ENCODE results near the gene UBE2M. TPM values are rescaled to one million over a fixed set of nuclear protein-coding genes. Genes with fewer than 3 reads are reported as not detected.
"Not testable (repeated sequence)": the region's sequence is repeated elsewhere in the genome, so short reads cannot be mapped to it uniquely, and the experiment has no call there.

The UBE2M gene
- total RNA-seq: 34.7 and 60.8 TPM in 2 replicates

DNA sequence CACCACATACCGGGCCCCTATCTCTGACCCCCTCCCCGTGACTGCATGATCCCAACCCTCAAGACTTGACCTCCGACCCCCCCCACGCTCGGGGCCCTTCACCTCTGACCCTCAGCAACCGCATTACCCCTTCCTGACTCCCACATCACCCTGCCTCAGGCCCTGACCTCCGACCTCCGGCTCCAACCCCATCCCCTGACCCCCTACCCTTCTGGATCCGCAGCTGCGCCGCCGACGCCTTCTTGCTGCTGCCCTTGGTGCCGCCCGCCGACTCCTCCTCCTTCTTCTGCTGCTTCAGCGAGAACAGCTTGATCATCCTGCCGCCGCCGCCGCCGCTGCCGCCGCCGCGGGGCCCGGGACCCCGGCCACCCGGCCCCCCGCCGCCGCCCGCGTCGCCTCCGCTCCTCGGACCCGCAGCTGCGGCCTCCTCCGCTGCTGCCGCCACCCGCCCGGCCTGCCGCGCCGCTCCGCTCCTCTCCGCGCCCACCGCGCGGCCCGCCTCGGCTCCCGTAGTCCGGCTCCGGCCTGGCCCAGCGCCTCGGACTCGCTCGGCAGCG is at the start of gene UBE2M:
Gene UBE2M, minus strand, starts transcription at position 546 of the 557 bp plus-strand sequence. Its CDS starts 230 bp downstream, at position 316.
- DNase-seq (ENCODE audit: extremely low read depth, low read depth, low spot score): no peak

DNA sequence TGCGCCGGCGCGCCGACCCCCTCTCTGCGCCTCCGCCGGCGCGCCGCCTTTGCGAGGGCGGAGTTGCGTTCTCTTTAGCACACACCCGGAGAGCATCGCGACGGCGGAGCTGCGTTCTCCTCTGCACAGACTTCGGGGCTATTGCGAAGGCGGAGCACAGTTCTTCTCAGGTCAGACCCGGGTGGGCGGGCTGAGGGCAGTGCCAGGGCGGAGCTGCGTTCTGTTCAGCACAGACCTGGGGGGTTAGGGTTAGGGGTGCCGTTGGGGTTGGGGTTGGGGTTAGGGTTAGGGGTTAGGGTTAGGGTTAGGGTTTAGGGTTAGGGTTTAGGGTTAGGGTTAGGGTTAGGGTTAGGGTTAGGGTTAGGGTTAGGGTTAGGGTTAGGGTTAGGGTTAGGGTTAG is 48.8 kb upstream of the UBE2M start:
- not testable (repeated sequence) for DNase-seq (ENCODE audit: extremely low read depth, low read depth, low spot score)

DNA sequence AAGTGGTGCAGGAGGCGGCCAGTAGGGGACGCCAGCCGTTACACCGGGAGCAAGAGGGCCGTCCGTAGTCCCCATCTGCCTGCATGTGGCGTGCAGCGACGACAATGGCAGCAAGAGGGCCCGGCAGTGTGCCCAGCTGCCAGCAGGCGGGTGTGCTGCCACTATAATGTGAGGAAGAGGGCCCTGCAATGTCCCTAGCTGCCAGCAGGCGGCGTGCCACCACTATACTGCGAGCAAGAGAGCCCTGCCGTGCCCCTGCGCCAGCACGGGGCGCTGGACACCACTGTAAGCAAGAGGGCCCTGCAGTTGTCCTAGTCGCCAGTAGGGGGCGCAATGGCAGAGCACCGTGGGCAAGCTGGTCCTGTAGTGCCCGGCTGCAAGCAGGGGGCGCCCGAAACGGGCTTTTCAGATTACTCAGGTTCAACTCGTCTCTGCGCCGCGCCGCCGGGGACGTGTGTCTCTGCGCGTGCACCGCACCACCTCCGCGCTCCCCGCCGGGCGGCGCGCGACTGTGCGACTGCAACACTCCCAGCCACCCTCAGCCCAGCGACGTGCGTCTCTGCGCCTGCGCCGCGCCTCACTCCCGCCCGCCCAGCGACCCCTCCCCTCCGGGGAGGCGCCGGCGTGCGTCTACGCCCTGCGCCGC is 48.0 kb upstream of the UBE2M start:
- not testable (repeated sequence) for DNase-seq (ENCODE audit: extremely low read depth, low read depth, low spot score)

DNA sequence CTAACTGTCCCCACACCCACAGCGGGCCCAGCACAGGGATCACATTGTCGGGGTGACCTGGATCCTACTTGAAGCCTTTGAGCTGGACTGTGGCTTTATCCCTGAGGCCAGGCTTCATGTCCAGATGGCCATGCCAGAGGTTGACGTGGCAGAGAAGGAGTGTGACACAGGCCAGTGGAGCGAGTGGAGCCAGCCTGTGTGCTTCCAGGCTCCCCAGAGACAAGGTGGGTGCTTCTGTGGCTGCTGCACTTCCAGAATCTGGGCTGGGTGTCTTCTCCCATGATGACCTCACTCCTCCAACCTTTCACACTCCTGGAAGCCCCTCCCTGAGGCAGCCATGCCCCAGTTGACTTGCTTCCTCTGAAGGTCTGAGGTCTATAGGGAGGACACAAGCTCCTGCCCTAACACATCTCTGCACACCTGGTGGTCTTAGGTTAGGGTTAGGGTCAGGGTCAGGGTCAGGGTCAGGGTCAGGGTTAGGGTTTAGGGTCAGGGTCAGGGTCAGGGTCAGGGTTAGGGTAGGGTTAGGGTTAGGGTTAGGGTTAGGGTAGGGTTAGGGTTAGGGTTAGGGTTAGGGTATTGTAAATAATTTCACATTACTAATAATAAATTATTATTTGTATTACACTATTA is 27.8 kb upstream of the UBE2M start:
- no peak for DNase-seq (ENCODE audit: extremely low read depth, low read depth, low spot score)

DNA sequence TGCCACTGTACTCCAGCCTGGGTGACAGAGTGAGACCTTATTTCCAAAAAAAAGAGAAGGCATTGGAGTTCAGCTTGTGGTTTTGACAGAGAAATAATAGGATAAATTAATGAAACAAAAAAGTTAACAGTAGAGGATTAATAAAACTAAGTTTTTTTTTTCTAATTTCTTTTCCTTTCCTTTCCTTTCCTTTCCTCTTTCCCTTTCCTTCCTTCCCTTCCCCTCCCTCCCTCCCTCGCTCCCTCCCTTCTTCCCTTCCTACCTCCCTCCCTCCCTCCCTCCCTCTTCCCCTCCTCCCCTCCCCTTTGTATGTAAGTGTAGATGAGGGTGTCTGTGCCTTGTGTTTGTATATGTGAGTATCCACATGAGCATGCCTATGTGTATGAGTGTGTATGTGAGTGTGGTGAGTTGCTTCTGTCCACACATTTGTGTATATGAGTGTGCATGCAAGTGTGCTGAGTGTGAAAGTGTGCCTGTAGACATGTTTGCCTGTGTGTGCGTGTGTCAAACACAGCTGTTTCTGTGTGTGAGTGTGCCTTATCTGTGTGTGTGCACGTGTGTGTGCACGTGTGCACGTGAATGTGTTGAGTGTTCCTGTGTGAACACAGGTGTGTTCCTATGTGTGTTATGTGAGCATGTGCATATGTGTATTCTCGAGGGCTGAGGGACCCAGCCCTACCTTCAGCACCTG is 27.2 kb upstream of the UBE2M start:
- DNase-seq (ENCODE audit: extremely low read depth, low read depth, low spot score): no peak

DNA sequence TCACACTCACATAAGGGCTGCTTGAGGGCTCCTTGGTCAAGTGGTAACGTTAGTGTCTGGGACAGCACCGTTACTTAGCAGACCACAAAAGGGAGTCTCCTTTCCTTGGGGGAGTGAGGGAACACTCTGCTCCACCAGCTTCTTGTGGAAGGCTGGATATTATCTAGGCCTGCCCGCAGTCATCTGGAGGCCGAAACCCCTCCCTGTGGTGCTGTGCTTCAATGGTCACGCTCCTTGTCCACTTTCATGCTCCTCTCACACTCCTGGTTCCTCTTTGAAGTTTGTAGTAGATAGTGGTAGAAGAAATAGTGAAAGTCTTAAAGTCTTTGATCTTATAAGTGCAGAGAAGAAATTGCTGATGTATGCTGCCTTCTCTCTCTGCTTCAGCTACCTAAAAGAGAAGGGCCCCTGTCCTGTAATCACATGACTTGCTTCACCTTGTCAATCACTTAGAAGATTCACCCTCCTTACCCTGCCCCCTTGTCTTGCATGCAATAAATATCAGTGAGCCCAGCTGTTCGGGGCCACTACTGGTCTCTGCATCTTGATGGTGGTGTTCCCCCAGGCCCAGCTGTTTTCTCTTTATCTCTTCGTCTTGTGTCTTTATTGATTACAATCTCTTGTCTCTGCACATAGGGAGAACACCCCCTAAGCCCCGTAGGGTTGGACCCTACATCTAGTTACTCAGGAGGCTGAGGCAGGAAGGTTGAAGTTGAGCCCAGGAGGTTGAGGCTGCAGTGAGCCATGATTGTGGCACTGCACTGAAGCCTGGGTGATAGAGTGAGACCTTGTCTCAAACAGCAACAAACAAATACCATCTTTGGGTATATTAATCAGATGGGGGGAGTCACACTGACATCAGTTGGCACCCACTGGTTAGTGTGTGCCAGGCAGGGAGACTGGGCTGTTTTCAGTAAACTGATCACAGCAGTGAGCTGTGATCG is 26.4 kb upstream of the UBE2M start:
- no peak for DNase-seq (ENCODE audit: extremely low read depth, low read depth, low spot score)

DNA sequence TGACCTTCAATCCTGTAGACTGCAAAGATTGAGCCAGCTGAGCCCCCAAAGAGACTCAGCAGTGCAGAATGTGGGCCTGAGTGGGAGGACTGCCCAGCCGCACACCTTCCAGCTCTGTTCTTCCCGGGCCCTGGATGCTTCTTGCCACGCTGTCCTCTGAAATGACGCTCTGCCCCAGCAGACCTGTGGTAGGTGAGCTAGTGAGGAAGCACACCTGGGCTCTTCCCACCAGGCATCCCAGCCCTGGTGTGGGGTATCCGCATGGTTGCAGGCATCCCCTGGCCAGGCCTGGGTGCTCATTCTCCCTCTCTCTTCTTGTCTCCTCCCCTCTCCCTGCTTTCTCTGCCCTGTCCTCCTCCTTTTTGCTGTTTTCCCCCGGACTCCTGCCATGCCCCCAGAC is 24.6 kb upstream of the UBE2M start:
- no peak for DNase-seq (ENCODE audit: extremely low read depth, low read depth, low spot score)

DNA sequence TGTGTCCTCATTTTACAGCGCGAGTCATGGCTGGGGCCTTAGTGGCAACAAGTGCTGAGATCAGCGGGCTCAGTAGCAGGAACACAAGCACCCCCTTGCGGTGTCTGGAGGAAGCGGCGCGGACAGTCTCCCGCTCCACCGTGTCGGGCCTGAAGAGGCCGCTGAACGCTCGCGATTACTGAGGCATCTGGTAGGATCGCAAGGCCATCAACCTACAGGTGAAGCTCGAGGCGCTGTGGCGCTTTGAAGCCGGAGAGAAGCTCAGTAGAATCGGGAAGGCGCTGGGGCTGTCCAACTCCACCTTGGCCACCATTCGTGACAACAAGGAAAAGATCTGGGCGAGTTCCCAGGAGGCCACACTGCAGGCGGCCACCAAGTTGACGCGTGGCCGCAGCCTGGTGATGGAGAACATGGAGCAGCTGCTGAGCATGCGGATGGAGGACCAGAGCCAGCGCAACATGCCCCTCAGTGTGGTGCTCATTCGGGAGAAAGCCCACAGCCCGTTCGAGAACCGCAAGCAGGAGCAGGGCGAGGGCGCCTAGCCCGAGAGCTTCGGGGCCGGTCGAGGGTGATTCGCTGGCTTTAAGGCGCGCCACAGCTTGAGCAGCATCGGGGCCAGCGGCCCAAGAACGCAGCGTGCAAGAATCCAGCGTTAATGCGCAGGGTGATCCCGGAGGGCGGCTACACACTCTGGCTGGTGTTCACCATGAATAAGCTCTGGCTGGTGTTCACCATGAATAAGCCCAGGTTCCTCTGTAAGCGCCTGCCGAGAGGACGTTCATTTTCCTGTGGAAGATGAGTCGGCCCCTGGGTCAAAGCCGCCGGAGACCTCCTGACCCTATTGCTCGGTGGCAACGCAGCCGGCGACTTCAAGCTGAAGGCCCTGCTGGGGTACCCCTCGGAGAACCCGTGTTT is 23.1 kb upstream of the UBE2M start:
- DNase-seq (ENCODE audit: extremely low read depth, low read depth, low spot score): no peak

DNA sequence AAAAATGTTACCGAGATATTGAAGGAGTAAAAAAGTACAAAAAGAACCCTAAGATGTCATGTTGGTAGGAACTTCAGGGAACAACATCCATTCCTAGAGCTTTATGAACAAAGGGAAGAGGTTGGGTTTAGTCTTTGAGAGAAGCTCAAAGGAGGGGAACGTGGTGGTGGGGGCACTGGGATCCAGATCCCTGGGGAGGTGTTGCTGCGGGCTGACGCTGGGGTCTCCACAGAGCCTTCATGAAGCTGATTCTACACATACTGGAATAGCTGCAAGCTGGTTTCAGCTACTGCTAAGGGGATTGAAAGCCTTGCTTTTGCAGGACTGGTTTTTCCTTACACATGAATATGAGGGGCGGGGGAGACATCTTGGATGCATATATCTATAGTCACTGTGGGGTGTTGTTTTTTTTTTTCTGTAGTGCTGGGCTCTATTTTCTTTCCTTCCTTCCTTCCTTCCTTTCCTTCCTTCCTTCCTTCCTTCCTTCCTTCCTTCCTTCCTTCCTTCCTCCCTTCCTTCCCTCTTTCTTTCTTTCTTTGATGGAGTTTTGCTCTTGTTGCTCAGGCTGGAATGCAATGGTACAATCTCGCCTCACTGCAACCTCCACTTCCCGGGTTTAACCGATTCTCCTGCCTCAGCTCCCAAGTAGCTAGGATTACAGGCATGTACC is 21.2 kb upstream of the UBE2M start:
- no peak for DNase-seq (ENCODE audit: extremely low read depth, low read depth, low spot score)

DNA sequence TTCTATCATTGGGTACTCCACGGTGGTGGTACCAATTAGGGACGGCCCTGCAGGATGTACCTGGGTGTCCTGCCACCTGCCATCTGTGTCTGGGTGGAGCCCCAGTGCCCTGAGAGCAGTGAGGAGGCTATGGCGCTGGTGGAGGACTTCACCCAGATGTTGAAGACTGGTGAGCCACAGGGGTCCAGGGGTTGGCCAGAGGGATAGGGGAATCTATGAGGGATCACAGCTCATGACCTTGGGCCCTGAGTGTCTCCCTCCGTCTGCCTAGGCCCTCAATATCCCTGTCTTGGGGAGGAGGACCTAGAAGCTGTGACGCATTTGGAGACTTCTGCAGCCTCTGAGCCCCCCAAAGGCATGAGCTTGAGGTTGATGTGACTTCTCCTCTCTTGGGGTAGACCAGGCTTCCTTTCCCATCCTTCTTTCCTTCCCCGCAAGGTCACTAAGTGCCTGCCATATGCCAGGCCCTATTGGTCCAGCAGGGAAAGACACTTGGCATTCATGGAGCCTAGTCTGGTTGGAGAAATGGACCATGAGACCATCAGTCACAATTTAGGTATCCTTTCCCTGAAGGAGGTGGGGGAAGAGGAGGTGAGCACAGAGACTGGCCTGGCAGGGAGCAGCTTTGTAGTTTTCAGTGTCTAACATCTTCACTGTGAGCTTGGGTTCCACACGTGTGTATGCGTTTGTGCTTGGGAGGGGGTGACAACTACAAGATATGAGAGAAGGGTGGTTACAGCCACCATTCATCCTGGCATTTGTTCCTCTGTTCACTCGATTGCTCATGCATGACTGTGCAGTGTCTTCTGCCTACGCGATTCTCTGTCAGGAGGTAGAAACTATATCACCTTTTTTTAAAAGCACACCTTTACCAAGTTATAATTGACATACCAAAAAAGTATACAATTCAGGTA is 19.9 kb upstream of the UBE2M start:
- no peak for DNase-seq (ENCODE audit: extremely low read depth, low read depth, low spot score)

DNA sequence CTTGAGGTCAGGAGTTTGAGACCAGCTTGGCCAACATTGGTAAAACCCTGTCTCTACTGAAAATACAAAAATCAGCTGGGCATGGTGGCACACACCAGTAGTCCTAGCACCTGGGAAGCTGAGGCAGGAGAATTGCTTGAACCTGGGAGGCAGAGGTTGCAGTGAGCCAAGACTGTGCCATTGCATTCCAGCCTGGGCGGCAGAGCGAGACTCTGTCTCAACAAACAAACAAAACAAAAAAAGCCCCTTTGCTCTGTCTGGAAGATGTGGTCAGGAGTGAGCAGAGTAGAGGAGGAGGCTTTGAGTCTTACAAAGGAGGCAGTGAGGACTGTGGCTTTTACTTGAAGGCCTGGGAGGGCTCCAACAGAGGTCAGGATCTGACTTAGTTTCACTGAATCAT is 19.2 kb upstream of the UBE2M start:
- not testable (repeated sequence) for DNase-seq (ENCODE audit: extremely low read depth, low read depth, low spot score)

DNA sequence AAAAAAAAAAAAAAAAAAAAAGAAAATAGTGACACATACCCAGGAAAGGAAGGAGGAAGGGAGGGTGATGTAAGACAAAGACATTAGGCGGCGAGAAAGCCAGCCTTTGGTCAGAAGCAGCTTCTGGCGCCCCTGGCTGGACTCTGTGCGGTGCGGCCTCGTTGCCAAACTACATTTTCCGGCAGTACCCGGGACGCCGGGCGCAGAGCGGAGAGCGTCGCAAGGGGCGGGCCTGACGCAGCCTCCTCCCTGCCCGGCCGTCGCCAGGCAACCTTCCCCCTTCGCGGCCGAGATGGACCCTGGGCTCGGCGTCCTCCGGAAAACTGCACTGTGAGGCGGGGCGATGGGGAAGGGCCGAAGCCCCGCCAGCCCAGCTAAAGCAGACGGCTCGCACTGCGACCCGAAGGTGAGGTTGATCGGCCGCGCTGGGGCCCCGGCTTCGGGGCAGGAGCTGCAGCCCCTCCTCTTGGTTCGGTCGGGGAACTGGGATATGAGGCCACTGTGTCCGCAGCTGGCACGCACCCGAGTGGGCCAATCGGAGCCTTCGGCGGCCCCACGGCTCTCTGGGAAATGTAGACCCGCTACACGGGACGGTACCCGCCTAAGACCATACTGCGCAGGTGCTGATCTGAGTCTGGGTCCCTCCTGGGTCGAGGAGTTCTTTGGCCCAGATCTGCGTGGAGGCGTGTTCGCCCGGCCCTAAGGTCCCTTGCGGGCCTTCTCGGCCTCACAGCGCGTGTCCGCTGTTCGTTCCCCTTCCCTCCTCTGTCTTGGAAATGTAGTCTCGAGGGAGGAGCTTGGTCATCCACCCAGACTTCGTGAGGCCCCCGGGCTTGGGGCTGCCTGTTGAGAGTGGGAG is 17.0 kb upstream of the UBE2M start:
- DNase-seq (ENCODE audit: extremely low read depth, low read depth, low spot score): no peak

DNA sequence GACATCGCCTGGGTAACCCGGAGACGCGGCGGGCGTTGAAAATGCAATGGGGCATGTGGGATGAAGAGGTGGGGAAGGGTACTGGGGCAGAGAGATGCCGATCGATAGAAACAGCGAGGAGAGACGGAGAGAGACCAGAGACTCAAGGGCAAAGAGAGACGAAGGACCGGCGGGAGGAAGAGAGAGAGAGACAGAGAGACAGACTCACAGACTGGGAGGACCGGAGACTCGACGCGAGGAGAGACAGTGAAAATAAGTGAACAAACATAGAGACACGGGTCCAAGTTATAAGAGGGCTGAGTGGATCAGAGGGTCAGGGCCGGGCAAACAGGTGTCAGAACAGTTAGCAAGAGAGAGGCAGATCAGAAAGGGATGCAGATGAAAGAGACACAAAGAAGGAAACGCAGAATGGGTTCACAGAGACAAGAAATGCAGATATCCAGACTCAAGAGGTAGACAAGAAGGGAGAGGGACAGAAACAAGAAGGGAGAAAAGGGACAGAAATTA is 15.3 kb upstream of the UBE2M start:
- DNase-seq (ENCODE audit: extremely low read depth, low read depth, low spot score): no peak

DNA sequence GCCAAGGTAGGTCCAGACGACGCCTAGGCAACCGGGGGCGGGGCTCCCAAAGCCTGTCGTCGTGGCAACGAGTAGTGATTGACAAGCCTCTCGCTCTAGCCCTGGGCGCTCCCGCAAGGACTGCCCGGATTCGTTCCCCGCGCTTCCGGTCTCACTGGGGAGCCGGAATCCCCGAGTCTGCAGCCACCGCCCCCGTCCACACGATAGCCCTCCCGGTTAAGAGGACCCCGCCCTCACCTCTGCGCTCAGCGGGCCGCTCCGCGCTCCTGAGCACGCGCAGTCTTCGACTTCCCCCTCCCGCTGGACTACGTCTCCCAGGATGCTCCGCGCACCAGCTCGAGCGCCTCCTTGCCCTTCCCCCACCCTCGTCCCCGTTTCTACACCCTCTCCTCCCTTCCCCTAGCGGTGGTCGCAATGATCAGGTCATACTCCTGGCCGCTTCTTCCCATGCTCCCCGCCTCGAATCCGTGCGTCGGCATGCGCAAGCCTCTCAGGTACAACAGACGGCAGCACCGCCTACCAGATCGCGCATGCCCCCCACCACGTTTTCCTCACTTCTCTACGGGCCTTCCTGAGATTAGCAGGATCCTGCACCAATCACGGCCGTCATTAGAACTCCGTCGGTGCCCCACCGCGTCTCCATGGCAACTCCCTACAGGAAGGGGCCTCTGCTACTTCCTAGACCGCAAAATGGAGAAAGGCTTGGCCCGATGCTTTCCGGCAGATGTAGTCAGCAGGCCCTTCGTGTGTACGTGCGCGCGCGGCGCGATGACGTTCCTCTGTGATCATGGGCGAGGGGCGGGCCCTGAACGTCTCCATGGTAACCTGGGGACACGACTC is 14.6 kb upstream of the UBE2M start, which contains the start of gene MZF1:
Gene MZF1, minus strand, starts transcription at position 518 of the 840 bp plus-strand sequence. CDS start 1,946 bp downstream, outside the sequence.
- DNase-seq (ENCODE audit: extremely low read depth, low read depth, low spot score): peak; percentile 98

DNA sequence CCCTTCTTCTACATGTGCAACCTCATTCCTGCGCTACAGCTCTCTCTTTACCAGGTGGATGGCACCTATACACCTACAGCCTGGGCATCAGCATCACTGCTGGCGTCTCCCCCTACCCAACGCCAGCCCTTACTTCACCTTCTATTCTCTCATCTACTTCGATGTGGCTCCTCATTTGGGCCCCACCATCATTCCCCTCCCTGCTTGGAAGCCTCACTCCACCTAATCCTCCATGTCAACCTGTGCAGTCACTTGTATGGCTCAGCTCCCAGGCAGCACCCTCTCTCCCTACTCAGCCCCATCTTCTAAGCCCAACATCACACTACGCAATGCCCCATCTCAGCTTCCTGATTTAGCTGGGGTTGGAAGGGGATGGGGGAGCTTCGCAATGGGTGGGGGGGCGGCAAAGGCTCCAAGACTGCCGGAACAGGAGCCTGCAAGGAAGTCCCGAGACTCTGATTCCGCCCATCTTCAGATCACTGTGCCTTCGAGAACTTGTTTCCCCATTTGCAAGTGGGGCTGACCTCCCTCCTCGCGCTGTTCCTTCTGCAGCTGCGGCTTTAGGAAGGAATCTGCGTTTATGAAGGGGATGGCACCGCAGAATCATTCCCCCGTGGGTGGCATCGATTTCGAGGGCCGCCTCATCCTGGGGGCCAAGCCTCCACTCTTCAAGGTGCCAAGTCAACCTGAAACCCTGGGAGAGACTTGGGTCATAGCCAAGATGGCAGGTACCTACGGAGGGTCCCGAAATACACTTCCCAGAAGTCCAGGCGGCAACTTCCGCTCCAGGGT is 13.8 kb upstream of the UBE2M start:
- no peak for DNase-seq (ENCODE audit: extremely low read depth, low read depth, low spot score)

Measured in glomerular endothelial cell (primary cell).